ENCODE data around the gene UBE2E2. TPM values are rescaled to one million over a fixed set of nuclear protein-coding genes. Genes with fewer than 3 reads are reported as not detected.

Gene UBE2E2
- total and polyA plus RNA-seq, 8 donors: 6.5 to 128 (median 18.9) TPM

DNA sequence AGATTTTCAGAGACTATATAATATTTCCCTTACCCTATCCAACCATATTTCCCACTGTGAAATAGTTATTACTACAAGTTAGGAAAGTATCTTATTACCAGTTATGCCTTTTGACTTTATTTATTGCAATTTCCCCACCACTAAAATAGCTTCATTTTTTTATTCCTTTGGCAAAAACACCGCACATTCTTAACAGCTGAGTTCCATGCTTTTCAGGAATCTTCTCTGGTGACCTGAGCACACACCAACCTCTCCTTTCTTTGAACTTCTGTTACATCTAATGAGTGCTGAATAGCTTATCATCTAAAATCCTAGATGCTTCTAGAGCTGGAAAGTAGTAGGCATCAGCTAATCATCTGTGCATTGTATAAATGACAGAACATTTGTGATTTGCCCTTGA lies 99.1 kb downstream of the UBE2E2 start:
- intact Hi-C loops (cut with DNase I; ENCODE audit: low total_unique reads): no loop called here
- Histone ChIP-seq H3K27me3 (no peaks in the 10 kb centered on the region), H3K4me1 (peaks cover 0 to 18% (median 7%) of the 10 kb centered on the region in 4 donors), H3K9me3 (no peaks in the 10 kb centered on the region), H3K27ac (no peak overlapping the region), H3K36me3 (no peaks in the 10 kb centered on the region), H3K4me3 (no peak overlapping the region)
- no peak for DNase-seq
- TF ChIP-seq POLR2AphosphoS5 (IDR thresholded peaks at IDR 0.05): no peak
- TF ChIP-seq EP300 (IDR thresholded peaks at IDR 0.05): no peak
- TF ChIP-seq, protein P1, sequence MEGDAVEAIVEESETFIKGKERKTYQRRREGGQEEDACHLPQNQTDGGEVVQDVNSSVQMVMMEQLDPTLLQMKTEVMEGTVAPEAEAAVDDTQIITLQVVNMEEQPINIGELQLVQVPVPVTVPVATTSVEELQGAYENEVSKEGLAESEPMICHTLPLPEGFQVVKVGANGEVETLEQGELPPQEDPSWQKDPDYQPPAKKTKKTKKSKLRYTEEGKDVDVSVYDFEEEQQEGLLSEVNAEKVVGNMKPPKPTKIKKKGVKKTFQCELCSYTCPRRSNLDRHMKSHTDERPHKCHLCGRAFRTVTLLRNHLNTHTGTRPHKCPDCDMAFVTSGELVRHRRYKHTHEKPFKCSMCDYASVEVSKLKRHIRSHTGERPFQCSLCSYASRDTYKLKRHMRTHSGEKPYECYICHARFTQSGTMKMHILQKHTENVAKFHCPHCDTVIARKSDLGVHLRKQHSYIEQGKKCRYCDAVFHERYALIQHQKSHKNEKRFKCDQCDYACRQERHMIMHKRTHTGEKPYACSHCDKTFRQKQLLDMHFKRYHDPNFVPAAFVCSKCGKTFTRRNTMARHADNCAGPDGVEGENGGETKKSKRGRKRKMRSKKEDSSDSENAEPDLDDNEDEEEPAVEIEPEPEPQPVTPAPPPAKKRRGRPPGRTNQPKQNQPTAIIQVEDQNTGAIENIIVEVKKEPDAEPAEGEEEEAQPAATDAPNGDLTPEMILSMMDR (IDR thresholded peaks at IDR 0.05): no peak
- no peak for TF ChIP-seq POLR2A (IDR thresholded peaks at IDR 0.05)
- WGBS, 5 donors: 88 to 100% (median 91%) methylated on average over 1 of the region's 1 CpG

DNA sequence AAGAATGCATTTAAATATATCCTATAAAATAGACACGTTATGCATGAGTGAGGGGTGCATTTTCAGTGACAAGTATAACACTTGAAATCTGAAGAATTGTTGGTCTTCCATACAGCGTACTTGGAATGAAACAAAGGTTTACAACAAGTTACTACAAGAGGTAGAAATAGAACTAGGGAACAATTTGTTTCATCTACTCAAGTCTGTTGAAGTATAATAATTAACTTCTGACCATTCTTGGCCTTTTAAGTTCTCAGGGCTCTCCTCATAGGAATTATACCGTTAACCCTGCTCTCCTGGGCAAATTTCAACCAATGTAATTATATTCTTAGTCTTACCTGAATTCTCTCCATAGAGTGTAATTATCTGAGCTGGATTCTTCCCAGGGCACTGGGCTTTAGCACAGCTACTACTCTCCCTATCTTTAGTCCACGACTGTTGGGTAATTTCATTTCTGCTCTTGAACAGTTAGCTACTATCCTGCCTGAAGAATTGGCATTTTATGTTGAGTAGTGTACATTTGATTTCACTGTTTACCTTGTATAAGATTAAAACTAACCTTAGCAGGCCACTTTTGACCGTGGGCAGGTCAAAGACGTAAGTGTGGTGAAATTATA lies 100.6 kb downstream of the UBE2E2 start:
- no peak for DNase-seq
- TF ChIP-seq, protein P1 (IDR thresholded peaks at IDR 0.05): no peak
- TF ChIP-seq POLR2AphosphoS5 (IDR thresholded peaks at IDR 0.05) (no peak), EP300 (IDR thresholded peaks at IDR 0.05) (no peak), POLR2A (IDR thresholded peaks at IDR 0.05) (no peak)
- Histone ChIP-seq H3K27ac (no peak overlapping the region), H3K36me3 (no peaks in the 10 kb centered on the region), H3K9me3 (no peaks in the 10 kb centered on the region), H3K4me3 (no peak overlapping the region), H3K27me3 (no peaks in the 10 kb centered on the region), H3K4me1 (peaks cover 0 to 19% (median 7%) of the 10 kb centered on the region in 4 donors)
- intact Hi-C loops (cut with DNase I; ENCODE audit: low total_unique reads): no loop called here
- 43 to 57% (median 52%) methylated on average over 6 of the region's 6 CpGs for WGBS, 5 donors

DNA sequence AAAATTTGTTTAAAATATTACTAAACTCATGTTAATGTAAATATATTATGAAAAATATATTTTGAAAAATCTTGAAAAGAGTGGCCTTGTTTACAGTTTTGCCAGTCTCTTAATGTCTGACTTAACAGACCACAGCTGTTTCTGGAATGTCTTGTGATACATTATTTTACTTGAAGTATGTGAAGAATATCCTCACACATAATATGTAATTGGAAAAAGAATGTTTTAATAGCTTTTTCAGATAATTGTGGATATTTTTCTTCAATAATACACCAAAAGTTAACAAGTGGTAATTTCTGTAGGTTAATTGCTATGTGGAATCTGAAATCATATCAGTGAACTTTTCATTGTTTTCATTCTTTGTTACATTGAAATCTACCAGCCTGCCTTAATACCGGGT lies 101.3 kb downstream of the UBE2E2 start:
- H3K4me3 ChIP-seq: no peak overlapping the region
- H3K9me3 ChIP-seq: no peaks in the 10 kb centered on the region
- intact Hi-C loops (cut with DNase I; ENCODE audit: low total_unique reads): no loop called here
- no peak overlapping the region for H3K27ac ChIP-seq
- TF ChIP-seq POLR2A (IDR thresholded peaks at IDR 0.05) (no peak), EP300 (IDR thresholded peaks at IDR 0.05) (no peak), POLR2AphosphoS5 (IDR thresholded peaks at IDR 0.05) (no peak)
- DNase-seq: no peak
- peaks cover 0 to 21% (median 7%) of the 10 kb centered on the region in 4 donors for H3K4me1 ChIP-seq
- H3K36me3 ChIP-seq: no peaks in the 10 kb centered on the region
- H3K27me3 ChIP-seq: no peaks in the 10 kb centered on the region
- 43 to 68% (median 51%) methylated on average over 1 of the region's 1 CpG for WGBS, 5 donors

DNA sequence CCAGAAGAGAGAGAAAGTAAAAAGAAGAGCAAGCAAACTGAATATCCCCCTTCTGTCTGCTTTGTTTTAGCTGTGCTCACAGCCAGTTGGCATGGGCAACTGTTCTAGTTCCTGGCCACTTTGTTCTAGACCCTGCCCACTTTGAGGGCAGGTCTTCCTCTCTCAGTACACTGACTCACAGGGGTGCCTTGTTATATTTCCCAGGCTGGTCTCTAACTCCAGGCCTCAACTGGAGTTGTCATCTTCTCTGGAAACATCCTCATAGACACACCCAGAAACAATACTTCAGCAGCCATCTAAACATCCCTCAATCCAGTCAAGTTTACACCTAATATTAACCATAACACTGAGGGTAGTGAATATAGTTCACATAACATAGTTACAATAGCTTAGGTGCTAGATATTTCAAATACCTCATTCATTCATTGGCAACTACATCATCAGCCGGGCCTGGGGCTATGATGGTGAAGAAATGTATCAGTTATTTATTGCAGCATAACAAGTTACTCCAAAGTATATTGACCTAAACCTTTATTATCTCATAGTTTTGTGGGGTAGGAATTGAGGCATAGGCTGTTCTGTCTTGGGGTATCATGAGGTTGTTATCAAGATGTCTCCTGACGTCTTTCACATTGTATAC lies 106.0 kb downstream of the UBE2E2 start:
- intact Hi-C loops (cut with DNase I; ENCODE audit: low total_unique reads): no loop called here
- 92 to 97% (median 94%) methylated on average over 2 of the region's 2 CpGs for WGBS, 5 donors
- Histone ChIP-seq H3K27me3 (no peaks in the 10 kb centered on the region), H3K9me3 (no peaks in the 10 kb centered on the region), H3K27ac (no peak overlapping the region), H3K4me3 (no peak overlapping the region), H3K36me3 (no peaks in the 10 kb centered on the region), H3K4me1 (peaks cover 0 to 21% (median 3%) of the 10 kb centered on the region in 4 donors)
- TF ChIP-seq EP300 (IDR thresholded peaks at IDR 0.05) (no peak), POLR2A (IDR thresholded peaks at IDR 0.05) (no peak), POLR2AphosphoS5 (IDR thresholded peaks at IDR 0.05) (no peak)
- TF ChIP-seq, protein P1 (IDR thresholded peaks at IDR 0.05): no peak
- no peak for DNase-seq

DNA sequence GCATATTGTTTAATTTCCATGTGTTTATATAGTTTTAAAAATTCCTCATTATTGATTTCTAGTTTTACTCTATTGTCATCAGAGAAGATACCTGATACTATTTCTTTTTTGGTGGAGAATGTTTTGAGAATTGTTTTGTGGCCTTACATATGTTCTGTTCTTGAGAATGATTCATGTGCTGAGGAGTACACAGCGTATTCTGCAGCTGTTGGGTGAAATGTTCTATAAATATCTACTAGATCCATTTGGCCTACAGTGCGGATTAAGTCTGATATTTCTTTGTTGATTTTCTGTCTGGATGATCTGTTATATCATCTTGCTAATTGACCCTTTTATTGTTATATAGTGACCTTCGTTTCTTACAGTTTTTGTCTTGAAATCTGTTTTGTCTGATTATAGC lies 109.7 kb downstream of the UBE2E2 start:
- Histone ChIP-seq H3K27ac (no peak overlapping the region), H3K4me1 (peaks cover 0 to 15% (median 0%) of the 10 kb centered on the region in 4 donors), H3K4me3 (no peak overlapping the region), H3K9me3 (peaks cover 0 to 7% (median 0%) of the 10 kb centered on the region in 4 donors), H3K27me3 (no peaks in the 10 kb centered on the region), H3K36me3 (no peaks in the 10 kb centered on the region)
- WGBS, 5 donors: 69 to 83% (median 79%) methylated on average over 3 of the region's 3 CpGs
- intact Hi-C loops (cut with DNase I; ENCODE audit: low total_unique reads): no loop called here
- TF ChIP-seq, protein P1 (IDR thresholded peaks at IDR 0.05): no peak
- TF ChIP-seq EP300 (IDR thresholded peaks at IDR 0.05) (no peak), POLR2AphosphoS5 (IDR thresholded peaks at IDR 0.05) (no peak), POLR2A (IDR thresholded peaks at IDR 0.05) (no peak)
- no peak for DNase-seq

Measured in stomach (tissue), 9 donors.